ENCODE results near the gene CGB8. TPM values are rescaled to one million over a fixed set of nuclear protein-coding genes. Genes with fewer than 3 reads are reported as not detected.

The CGB8 gene
- total RNA-seq, 1 experiment from 2014 or later, result 0.34 TPM

- TF ChIP-seq EZH2phosphoT487 (IDR thresholded peaks at IDR 0.05; ENCODE audit: borderline replicate concordance), result no peak
These were observed 35.5 kb upstream of the CGB8 start (continued) for GRCh38 chr19:49084206-49085019.

GRCh38 chr19:49081273-49081672 lies 32.4 kb upstream of the CGB8 start:
- H4K20me1 ChIP-seq (ENCODE audit: insufficient read depth), result peaks cover 7% of the 10 kb centered on the region; the same call in 1 of the 2 replicates
- CTCF ChIA-PET, result no interaction called here
- no peak for DNase-seq (ENCODE audit: low read depth, low spot score)
- H3K4me1 ChIP-seq (ENCODE audit: control insufficient read depth in 1 of 2, insufficient read depth in 2 of 2, low read length in 2 of 2), result peaks cover under 1 to 10% of the 10 kb centered on the region in 2 experiments; a peak in 3 of 4 replicates
- no peaks in the 10 kb centered on the region for H3K27me3 ChIP-seq (ENCODE audit: insufficient read depth, low read length)
- POLR2A ChIA-PET, result no interaction called here
- no peaks in the 10 kb centered on the region for H3K9me3 ChIP-seq (ENCODE audit: control insufficient read depth in 1 of 2, insufficient read depth in 1 of 2, low read depth in 1 of 2, low read length in 2 of 2)
- intact Hi-C loops (cut with micrococcal nuclease), result no loop called here
- BruUV-seq (replicated peaks), result no TSS peak
- RAD21 ChIA-PET (ENCODE audit: low non-redundant PET in 1 of 2, low total read pairs in 2 of 2, uncharacterized antibody in 2 of 2, unreplicated experiment in 2 of 2), result no interaction called here
- peaks cover 0 to 2% of the 10 kb centered on the region in 2 experiments; a peak in 1 of 4 replicates for H3K36me3 ChIP-seq (ENCODE audit: control insufficient read depth in 1 of 2, insufficient read depth in 2 of 2, low read length in 2 of 2)
- no peak overlapping the region for H3K4me2 ChIP-seq (ENCODE audit: low read length)
- H3K9me2 ChIP-seq (ENCODE audit: insufficient read depth), result no peaks in the 10 kb centered on the region
- no peak overlapping the region for H3K4me3 ChIP-seq (replicated peaks in 1 of 2; ENCODE audit: low read depth in 1 of 2, low read length in 2 of 2)
- no peak overlapping the region for H3K9ac ChIP-seq (ENCODE audit: low read length)
- H3K27ac ChIP-seq (ENCODE audit: low read depth, low read length), result no peak overlapping the region
- ATAC-seq, result no peak
- H2AFZ ChIP-seq (ENCODE audit: low read depth, low read length, poor library complexity, severe bottlenecking), result no peak overlapping the region
- TF ChIP-seq POLR2AphosphoS5 (IDR thresholded peaks at IDR 0.05; ENCODE audit: low read depth, low read length) (no peak), CBX3 (IDR thresholded peaks at IDR 0.05; ENCODE audit: low read depth) (no peak), FOSL1 (IDR thresholded peaks at IDR 0.05; ENCODE audit: low read depth) (no peak), MAX (IDR thresholded peaks at IDR 0.05) (no peak), ZFX (IDR thresholded peaks at IDR 0.05) (no peak), EGR1 (IDR thresholded peaks at IDR 0.05; ENCODE audit: low read depth) (no peak), REST (IDR thresholded peaks at IDR 0.05; ENCODE audit: low read depth) (no peak), POLR2A (IDR thresholded peaks at IDR 0.05; ENCODE audit: borderline replicate concordance, extremely low read depth, insufficient read depth, insufficient read length) (no peak), JUND (IDR thresholded peaks at IDR 0.05) (no peak), EZH2 (IDR thresholded peaks at IDR 0.05) (no peak)
- peaks cover 10% of the 10 kb centered on the region for H3K79me2 ChIP-seq (ENCODE audit: insufficient read depth, low read length)
